Measurements from ENCODE around the gene TIMM17A. TPM values are rescaled to one million over a fixed set of nuclear protein-coding genes. Genes with fewer than 3 reads are reported as not detected.

The TIMM17A gene
- total RNA-seq, 2 experiments from 2014 or later, result 43.8 to 67.2 TPM

GRCh38 chr1:201964261-201964660, 9.0 kb downstream of the TIMM17A start:
- Histone ChIP-seq H3K9me3 (ENCODE audit: low read length) (no peaks in the 10 kb centered on the region), H3K4me3 (ENCODE audit: low read depth, low read length, poor library complexity, severe bottlenecking) (no peak overlapping the region), H3K4me1 (ENCODE audit: insufficient read depth, low read length, poor library complexity, severe bottlenecking) (no peaks in the 10 kb centered on the region), H3K4me2 (ENCODE audit: low read length) (no peak overlapping the region), H4K20me1 (ENCODE audit: insufficient read depth, low read length) (no peaks in the 10 kb centered on the region), H3K36me3 (ENCODE audit: insufficient read depth, low read length) (peaks cover 84% of the 10 kb centered on the region), H3K79me2 (ENCODE audit: insufficient read depth, low read depth, low read length) (no peaks in the 10 kb centered on the region; the same call in 1 of the 2 replicates), H2AFZ (ENCODE audit: low read length) (no peak overlapping the region), H3K9me2 (ENCODE audit: insufficient read depth, low read length) (no peaks in the 10 kb centered on the region), H3K27ac (ENCODE audit: low read depth, low read length, poor library complexity, severe bottlenecking) (no peak overlapping the region)
- ChIA-PET POLR2A (interaction anchor here (0.5 kb wide), 1 partner anchor 69 kb away, joined by 3 read pairs; no protein-coding TSS in a partner anchor), CTCF (ENCODE audit: unreplicated experiment) (no interaction called here)
- intact Hi-C loops (cut with micrococcal nuclease; ENCODE audit: unreplicated experiment), result no loop called here
- no peak for DNase-seq (ENCODE audit: low spot score)
- TF ChIP-seq CTCF (conservative IDR thresholded peaks at IDR 0.05; ENCODE audit: low read length), result no peak
- no peak for TF ChIP-seq EZH2phosphoT487 (IDR thresholded peaks at IDR 0.05; ENCODE audit: borderline replicate concordance, low read depth, low read length)
- BruUV-seq (replicated peaks), result no TSS peak

GRCh38 chr1:201966171-201966570, 10.9 kb downstream of the TIMM17A start:
- CTCF ChIA-PET (ENCODE audit: unreplicated experiment), result interaction anchor here (1.4 kb wide), 1 partner anchor 70 kb away, joined by 3 read pairs; no protein-coding TSS in a partner anchor

More at GRCh38 chr1:201966171-201966570, 10.9 kb downstream of the TIMM17A start:
- H3K9me3 ChIP-seq (ENCODE audit: low read length), result no peaks in the 10 kb centered on the region
- no peak overlapping the region for H2AFZ ChIP-seq (ENCODE audit: low read length)
- H3K36me3 ChIP-seq (ENCODE audit: insufficient read depth, low read length), result peaks cover 90% of the 10 kb centered on the region
- TF ChIP-seq CTCF (conservative IDR thresholded peaks at IDR 0.05; ENCODE audit: low read length) (no peak), EZH2phosphoT487 (IDR thresholded peaks at IDR 0.05; ENCODE audit: borderline replicate concordance, low read depth, low read length) (no peak)
- H4K20me1 ChIP-seq (ENCODE audit: insufficient read depth, low read length), result no peaks in the 10 kb centered on the region
- no peak overlapping the region for H3K4me2 ChIP-seq (ENCODE audit: low read length)
- DNase-seq (ENCODE audit: low spot score), result no peak
- H3K4me1 ChIP-seq (ENCODE audit: insufficient read depth, low read length, poor library complexity, severe bottlenecking), result no peaks in the 10 kb centered on the region
- POLR2A ChIA-PET, result interaction anchor here (0.6 to 0.7 kb wide), 2 partner anchors 30 to 68 kb away, joined by 3 read pairs; no protein-coding TSS in a partner anchor
- H3K9me2 ChIP-seq (ENCODE audit: insufficient read depth, low read length), result no peaks in the 10 kb centered on the region
- intact Hi-C loops (cut with micrococcal nuclease; ENCODE audit: unreplicated experiment), result no loop called here
- no peak overlapping the region for H3K27ac ChIP-seq (ENCODE audit: low read depth, low read length, poor library complexity, severe bottlenecking)
- H3K4me3 ChIP-seq (ENCODE audit: low read depth, low read length, poor library complexity, severe bottlenecking), result no peak overlapping the region
- no TSS peak for BruUV-seq (replicated peaks)
- H3K79me2 ChIP-seq (ENCODE audit: insufficient read depth, low read depth, low read length), result no peaks in the 10 kb centered on the region; the same call in 1 of the 2 replicates

Data from OCI-LY7 (cell line).